KOPT-K1 (cell line): Measurements from ENCODE around the gene SENP3.

Source experiments
- H3K27ac ChIP-seq: fragments of 200-600 bp; sonication (generic); 2 replicates; pipeline ENCODE4 v1.5.1; 2016; ENCODE audit warnings: antibody characterized with exemption, mild to moderate bottlenecking, low read depth, low read length; ENCODE audit not compliant: poor library complexity, severe bottlenecking
- H3K36me3 ChIP-seq: fragments of 200-600 bp; sonication (generic); 2 replicates; pipeline ENCODE4 v1.5.1; 2017; ENCODE audit warnings: antibody characterized with exemption, mild to moderate bottlenecking, low read length, moderate library complexity; ENCODE audit not compliant: insufficient read depth
- H3K9me3 ChIP-seq: fragments of 200-600 bp; sonication (generic); 2 replicates; pipeline ENCODE4 v1.5.1; 2017; ENCODE audit warnings: antibody characterized with exemption, low read length, mild to moderate bottlenecking; ENCODE audit not compliant: insufficient read depth, poor library complexity, severe bottlenecking

SENP3 gene

DNA sequence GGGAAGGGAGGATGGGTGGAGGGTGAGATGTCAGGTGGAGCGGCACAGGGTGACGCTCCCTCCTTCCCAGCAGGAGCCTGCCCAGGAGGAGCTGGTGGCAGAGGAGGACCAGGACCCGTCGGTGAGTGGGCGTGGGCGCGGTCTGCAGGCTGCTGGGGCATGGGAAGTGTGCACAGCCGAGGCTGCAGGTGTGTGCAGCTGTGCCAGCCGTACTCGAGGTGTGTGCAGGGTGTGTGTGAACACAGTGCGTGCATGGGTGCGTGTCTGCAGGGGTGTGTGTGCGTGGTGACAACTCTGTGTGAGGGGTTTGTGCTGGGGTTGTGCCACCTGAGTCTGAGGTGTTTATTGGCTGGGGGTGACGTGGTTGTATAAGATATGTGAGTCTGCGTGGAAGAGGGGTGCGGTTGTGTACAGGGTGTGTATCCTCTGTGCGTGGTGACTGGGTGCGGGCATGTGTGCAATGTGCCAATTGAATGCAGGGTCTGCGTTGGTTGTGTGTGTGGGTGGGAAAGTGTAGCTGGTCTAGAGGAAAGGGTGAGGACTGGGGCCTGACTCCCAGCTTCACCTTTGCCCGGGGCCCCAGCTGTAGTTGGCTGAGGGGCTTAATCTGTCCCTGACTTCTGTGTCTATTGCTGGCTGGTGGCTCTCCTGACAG is 12.2 kb upstream of the SENP3 start:
- no peaks in the 10 kb centered on the region for H3K36me3 ChIP-seq
- no peak overlapping the region for H3K27ac ChIP-seq
- H3K9me3 ChIP-seq, result no peaks in the 10 kb centered on the region

DNA sequence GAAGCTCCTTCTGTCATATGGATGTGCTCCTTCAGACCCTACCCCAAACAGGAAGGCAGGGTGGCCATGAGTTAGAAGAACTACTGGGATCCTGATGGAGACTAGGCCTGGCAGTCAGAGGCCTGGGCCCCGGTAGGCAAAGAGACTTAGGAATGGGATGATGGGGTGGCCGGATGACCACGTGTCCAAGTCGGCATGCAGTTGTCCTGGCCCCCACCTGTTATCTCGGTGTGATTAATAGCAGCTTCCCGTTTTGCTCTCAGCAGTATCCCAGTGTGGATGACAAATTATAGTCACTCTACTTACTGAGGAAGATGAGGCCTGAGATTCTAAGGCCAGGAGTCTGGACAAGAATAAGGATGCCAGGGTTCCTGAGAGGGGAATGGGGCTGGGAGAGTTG is 11.4 kb upstream of the SENP3 start:
- peak overlapping the region; percentile 67 for H3K27ac ChIP-seq
- H3K9me3 ChIP-seq, result no peaks in the 10 kb centered on the region
- no peaks in the 10 kb centered on the region for H3K36me3 ChIP-seq

DNA sequence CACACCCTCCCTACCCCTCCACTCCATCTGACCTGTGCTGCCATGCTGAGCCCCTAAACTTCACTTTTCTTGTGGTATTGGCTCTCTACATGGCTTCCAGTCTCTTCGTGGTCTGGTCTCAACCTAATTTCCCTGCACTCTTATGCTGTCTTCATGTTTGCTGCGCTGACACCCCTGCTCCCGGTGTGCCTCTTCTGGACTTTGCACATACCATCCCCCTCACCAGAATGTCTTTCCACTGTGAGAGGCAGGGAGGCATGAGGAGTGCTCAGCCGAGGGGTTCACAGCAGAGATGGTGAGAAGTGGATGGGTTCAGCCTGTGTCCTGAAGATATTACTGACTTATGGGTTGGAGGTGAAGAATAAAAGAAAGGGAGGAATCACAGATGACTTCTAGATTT is 10.3 kb upstream of the SENP3 start:
- H3K36me3 ChIP-seq, result no peaks in the 10 kb centered on the region
- H3K27ac ChIP-seq, result peak overlapping the region; percentile 67
- H3K9me3 ChIP-seq, result no peaks in the 10 kb centered on the region

DNA sequence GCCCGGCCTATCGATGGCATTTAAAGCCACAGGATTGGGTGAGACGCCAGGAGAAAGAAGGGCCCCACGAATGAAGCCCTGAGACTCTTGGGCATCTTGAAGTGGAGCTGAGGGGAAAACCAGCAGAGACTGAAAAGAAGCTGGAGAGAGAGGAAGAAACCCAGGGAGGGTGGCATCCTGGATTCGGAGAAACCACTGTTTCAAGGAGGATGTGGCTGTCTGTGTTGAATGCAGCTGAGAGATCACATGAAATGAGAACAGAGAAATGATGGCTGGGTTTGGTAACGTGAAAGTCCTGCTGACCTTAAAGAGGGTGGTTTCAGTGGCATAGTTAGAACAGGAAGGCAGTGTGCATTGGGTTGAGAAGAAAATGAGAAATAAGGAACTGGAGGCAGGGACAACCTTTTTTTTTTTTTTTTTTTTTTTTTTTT is 9.1 kb upstream of the SENP3 start:
- H3K36me3 ChIP-seq, result no peaks in the 10 kb centered on the region

DNA sequence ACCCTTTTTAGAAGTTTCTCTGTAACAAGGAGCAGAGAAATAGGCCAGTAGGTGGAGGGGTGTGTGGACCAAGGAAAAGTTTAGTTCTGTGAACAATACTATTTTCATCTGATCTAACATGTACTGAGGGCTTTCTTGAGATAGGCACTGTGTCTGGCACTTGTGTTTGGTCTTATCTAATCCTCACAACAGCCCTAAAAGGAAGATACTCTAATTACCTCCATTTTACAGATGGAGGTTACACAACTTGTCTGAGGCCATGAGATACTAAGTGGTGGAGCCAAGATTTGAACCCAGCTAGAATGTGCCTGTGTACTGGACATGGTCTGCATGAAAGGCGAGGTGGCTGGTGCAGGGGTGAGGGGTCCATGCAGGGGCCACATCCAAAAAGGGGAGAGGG is 8.4 kb upstream of the SENP3 start:
- H3K9me3 ChIP-seq, result no peaks in the 10 kb centered on the region
- peak overlapping the region; percentile 67 for H3K27ac ChIP-seq
- H3K36me3 ChIP-seq, result no peaks in the 10 kb centered on the region

More for the DNA sequence above, 9.1 kb upstream of the SENP3 start:
- Histone ChIP-seq H3K27ac (peak overlapping the region; percentile 67), H3K9me3 (no peaks in the 10 kb centered on the region)

DNA sequence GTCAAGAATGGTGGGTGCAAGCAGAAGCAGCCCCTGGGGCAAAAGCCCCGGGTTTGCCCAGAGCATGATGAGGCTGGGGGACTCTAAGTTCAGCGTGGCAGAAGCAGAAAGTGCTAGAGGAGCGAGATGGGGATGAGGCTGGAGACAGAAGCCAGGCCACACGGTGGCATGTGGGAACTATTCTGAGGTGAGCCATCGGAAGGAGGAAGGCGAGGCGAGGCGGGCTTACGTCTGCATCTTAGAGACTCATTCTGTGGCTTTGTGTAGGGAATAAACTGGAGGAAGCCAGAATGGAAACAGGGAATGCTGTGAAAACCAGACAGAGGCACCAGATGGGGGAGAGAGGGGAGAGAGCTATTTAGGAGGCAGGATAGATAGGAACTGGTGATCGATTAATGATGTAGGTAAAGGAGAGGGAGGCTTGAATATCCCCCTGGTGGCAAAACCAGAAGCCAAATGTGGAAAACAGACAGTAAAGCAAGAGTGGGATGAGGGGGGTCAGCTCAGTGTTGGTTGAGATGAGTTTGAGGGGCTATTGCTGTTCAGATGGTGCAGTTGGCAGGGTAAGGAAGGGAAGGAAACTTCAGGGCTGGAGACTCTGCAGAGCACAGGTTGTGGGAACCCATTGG is 6.3 kb upstream of the SENP3 start:
- Histone ChIP-seq H3K27ac (no peak overlapping the region), H3K36me3 (no peaks in the 10 kb centered on the region), H3K9me3 (no peaks in the 10 kb centered on the region)

DNA sequence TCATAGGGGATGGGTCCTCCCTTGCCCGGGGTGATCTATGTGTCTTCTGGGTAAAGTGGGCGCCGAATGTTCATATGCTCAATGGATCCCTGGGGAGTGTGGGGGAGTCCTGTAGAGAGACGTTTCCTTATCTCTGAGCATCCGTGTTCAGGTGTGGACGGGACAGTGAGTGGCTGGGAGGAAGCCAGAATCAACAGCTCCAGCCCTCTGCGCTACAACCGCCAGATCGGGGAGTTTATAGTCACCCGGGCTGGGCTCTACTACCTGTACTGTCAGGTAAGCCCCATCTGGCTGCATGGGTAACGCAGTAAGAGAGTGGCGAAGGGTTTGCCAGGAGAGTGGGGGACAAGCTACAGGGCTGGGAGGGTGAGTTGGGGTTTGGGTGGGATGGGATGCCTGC is 5.1 kb upstream of the SENP3 start:
- Histone ChIP-seq H3K9me3 (no peaks in the 10 kb centered on the region), H3K36me3 (no peaks in the 10 kb centered on the region), H3K27ac (no peak overlapping the region)

DNA sequence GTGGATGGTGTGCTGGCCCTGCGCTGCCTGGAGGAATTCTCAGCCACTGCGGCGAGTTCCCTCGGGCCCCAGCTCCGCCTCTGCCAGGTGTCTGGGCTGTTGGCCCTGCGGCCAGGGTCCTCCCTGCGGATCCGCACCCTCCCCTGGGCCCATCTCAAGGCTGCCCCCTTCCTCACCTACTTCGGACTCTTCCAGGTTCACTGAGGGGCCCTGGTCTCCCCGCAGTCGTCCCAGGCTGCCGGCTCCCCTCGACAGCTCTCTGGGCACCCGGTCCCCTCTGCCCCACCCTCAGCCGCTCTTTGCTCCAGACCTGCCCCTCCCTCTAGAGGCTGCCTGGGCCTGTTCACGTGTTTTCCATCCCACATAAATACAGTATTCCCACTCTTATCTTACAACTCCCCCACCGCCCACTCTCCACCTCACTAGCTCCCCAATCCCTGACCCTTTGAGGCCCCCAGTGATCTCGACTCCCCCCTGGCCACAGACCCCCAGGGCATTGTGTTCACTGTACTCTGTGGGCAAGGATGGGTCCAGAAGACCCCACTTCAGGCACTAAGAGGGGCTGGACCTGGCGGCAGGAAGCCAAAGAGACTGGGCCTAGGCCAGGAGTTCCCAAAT is 4.5 kb upstream of the SENP3 start:
- H3K9me3 ChIP-seq, result no peaks in the 10 kb centered on the region
- H3K36me3 ChIP-seq, result no peaks in the 10 kb centered on the region
- no peak overlapping the region for H3K27ac ChIP-seq

DNA sequence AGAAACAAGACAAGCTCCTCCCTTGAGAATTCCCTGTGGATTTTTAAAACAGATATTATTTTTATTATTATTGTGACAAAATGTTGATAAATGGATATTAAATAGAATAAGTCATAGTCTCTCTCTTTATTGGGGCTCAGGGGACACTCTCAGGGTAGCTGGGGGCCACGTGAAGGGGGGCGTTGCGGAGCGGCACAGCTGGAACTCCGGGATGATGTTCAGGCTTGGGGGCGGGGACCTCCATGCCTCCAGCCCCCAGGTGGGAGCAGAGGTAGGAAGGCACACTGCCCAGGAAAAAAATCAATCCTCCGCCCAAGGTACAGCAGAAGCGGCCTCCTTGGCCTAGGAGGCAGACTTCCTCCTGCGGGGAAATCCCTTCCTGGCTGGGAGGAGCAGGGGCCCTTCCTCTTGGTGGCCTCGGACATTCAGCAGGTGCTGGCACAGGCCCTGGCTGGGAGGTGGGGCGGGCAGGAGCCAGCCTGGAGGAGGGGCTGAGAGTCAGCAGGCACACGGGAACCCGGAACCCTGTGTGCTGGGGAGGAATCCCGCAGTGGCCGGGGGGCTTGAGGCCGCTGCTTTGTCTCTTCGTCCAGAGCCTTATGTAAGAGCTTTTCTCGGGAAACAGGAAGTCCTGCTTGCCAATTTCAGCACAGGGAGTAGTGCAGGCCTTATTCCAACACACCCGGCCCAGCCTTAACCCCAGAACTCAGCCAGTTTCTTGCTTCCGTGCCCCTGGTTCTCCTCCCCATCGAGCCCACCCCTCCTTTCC is 3.8 kb upstream of the SENP3 start:
- Histone ChIP-seq H3K27ac (no peak overlapping the region), H3K9me3 (no peaks in the 10 kb centered on the region), H3K36me3 (peaks cover 2% of the 10 kb centered on the region; the same call in 1 of the 2 replicates)

DNA sequence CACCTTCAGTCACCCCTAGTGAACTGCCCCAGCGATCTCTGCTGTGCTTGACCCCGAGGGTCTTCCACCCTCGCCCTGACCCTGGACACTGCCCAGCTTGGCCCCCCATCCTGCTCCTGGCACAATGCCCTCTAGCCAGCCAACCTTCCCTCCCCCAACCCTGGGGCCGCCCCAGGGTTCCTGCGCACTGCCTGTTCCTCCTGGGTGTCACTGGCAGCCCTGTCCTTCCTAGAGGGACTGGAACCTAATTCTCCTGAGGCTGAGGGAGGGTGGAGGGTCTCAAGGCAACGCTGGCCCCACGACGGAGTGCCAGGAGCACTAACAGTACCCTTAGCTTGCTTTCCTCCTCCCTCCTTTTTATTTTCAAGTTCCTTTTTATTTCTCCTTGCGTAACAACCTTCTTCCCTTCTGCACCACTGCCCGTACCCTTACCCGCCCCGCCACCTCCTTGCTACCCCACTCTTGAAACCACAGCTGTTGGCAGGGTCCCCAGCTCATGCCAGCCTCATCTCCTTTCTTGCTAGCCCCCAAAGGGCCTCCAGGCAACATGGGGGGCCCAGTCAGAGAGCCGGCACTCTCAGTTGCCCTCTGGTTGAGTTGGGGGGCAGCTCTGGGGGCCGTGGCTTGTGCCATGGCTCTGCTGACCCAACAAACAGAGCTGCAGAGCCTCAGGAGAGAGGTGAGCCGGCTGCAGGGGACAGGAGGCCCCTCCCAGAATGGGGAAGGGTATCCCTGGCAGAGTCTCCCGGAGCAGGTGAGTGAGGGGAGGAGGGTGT is 3.0 kb upstream of the SENP3 start, which contains the start of gene TNFSF13:
Gene TNFSF13, plus strand, starts transcription at position 207 of the 776 bp plus-strand sequence. Its CDS starts 290 bp downstream, at position 497.
- Histone ChIP-seq H3K36me3 (peaks cover 10% of the 10 kb centered on the region), H3K27ac (no peak within 1 kb of the TSS), H3K9me3 (no peaks in the 10 kb centered on the region)

DNA sequence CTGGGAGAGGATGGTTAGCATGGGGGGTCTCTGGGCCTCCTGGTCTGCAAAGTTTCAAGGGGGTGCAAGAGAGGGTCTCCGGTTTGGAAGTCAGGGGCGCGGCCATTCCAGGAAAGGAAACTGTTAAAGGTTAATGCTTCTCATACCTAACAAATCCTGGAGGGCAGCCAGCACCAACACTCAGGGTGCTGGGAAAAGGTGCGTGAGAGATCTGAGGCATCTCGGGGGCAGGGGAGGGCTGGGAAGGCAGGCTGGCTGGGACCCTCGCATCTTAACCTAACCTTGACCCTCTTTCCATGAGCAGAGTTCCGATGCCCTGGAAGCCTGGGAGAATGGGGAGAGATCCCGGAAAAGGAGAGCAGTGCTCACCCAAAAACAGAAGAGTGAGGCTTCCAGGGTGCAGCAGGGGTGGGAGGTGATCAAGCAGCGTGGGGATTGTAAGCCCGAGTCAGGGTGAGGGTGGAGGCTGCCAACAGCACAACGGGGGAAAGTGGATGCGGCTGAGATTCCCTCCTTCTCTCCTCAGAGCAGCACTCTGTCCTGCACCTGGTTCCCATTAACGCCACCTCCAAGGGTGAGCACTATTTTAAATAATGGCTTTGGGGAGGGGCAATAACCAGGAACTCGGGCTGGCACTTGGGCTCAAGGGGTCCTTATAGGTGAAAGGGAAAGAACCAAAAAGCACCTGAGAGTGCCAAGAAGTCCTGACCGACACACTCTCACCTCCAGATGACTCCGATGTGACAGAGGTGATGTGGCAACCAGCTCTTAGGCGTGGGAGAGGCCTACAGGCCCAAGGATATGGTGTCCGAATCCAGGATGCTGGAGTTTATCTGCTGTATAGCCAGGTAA is 2.2 kb upstream of the SENP3 start:
- Histone ChIP-seq H3K27ac (no peak overlapping the region), H3K36me3 (peaks cover 18% of the 10 kb centered on the region), H3K9me3 (no peaks in the 10 kb centered on the region)

DNA sequence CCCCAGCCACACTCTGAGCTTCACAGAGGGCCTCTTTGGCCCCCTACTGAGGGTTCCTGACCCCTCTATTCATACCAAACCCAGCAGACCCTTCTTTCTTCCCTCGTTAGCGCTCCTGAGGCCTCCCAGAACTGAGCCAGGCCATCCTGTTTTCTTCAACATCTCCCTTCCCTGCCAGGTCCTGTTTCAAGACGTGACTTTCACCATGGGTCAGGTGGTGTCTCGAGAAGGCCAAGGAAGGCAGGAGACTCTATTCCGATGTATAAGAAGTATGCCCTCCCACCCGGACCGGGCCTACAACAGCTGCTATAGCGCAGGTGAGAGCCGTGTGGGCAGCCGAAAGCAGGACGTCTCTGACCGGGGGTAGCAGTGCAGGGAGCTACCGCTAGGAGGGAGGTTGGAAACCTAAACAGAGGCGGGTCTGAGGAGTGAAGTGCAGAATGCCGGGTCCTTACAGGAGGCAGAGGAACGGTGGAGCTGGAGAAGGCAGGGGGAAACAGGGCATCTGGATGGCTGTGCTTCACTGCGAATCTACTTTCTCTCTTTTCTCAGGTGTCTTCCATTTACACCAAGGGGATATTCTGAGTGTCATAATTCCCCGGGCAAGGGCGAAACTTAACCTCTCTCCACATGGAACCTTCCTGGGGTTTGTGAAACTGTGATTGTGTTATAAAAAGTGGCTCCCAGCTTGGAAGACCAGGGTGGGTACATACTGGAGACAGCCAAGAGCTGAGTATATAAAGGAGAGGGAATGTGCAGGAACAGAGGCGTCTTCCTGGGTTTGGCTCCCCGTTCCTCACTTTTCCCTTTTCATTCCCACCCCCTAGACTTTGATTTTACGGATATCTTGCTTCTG is 1.3 kb upstream of the SENP3 start:
- peak overlapping the region; percentile 76 for H3K27ac ChIP-seq
- no peaks in the 10 kb centered on the region for H3K9me3 ChIP-seq
- peaks cover 27% of the 10 kb centered on the region for H3K36me3 ChIP-seq

DNA sequence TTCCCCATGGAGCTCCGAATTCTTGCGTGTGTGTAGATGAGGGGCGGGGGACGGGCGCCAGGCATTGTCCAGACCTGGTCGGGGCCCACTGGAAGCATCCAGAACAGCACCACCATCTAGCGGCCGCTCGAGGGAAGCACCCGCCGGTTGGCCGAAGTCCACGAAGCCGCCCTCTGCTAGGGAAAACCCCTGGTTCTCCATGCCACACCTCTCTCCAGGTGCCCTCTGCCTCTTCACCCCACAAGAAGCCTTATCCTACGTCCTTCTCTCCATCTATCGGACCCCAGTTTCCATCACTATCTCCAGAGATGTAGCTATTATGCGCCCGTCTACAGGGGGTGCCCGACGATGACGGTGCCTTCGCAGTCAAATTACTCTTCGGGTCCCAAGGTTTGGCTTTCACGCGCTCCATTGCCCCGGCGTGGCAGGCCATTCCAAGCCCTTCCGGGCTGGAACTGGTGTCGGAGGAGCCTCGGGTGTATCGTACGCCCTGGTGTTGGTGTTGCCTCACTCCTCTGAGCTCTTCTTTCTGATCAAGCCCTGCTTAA is 617 bp upstream of the SENP3 start:
- H3K9me3 ChIP-seq, result no peaks in the 10 kb centered on the region
- H3K36me3 ChIP-seq, result peaks cover 34% of the 10 kb centered on the region
- H3K27ac ChIP-seq, result peak overlapping the region; percentile 76
